ENCODE data around the gene CDK5RAP2.
A peak's percentile ranks its signal among the peaks of the same experiment; 100 is the strongest.
"Not testable (repeated sequence)": the region's sequence is repeated elsewhere in the genome, so short reads cannot be mapped to it uniquely, and the experiment has no call there.

CDK5RAP2 gene

GRCh38 chr9:120532891-120533290 lies 47.1 kb downstream of the CDK5RAP2 start:
- peak overlapping the region; percentile 45 for H3K27ac ChIP-seq
- no peak for TF ChIP-seq CTCF (conservative IDR thresholded peaks at IDR 0.05)

- H3K27ac ChIP-seq: peak overlapping the region; percentile 45
- no peak for TF ChIP-seq CTCF (conservative IDR thresholded peaks at IDR 0.05)
Observed at GRCh38 chr9:120532475-120532874, 47.5 kb downstream of the CDK5RAP2 start.

GRCh38 chr9:120531683-120532300 lies 48.2 kb downstream of the CDK5RAP2 start:
- peak overlapping the region; percentile 45 for H3K27ac ChIP-seq
- TF ChIP-seq CTCF (conservative IDR thresholded peaks at IDR 0.05): peak; percentile 81

- H3K27ac ChIP-seq: not testable (repeated sequence)
Observed at GRCh38 chr9:120530220-120530832, 49.6 kb downstream of the CDK5RAP2 start.

GRCh38 chr9:120528829-120529228 lies 51.1 kb downstream of the CDK5RAP2 start:
- H3K27ac ChIP-seq: no peak overlapping the region
- TF ChIP-seq CTCF (conservative IDR thresholded peaks at IDR 0.05): no peak

- TF ChIP-seq CTCF (conservative IDR thresholded peaks at IDR 0.05): no peak
- no peak overlapping the region for H3K27ac ChIP-seq
Observed at GRCh38 chr9:120528327-120528726, 51.6 kb downstream of the CDK5RAP2 start.

- H3K27ac ChIP-seq: no peak overlapping the region
- no peak for TF ChIP-seq CTCF (conservative IDR thresholded peaks at IDR 0.05)
Observed at GRCh38 chr9:120526534-120526933, 53.4 kb downstream of the CDK5RAP2 start.

- no peak for TF ChIP-seq CTCF (conservative IDR thresholded peaks at IDR 0.05)
- no peak overlapping the region for H3K27ac ChIP-seq
Observed at GRCh38 chr9:120524863-120525262, 55.1 kb downstream of the CDK5RAP2 start.
